ENCODE data around the gene SARDH. TPM values are rescaled to one million over a fixed set of nuclear protein-coding genes. Genes with fewer than 3 reads are reported as not detected.

The SARDH gene
- total RNA-seq, 2 experiments from 2014 or later = 5.5 to 5.6 TPM

GRCh38 chr9:133737071-133737773 lies 930 bp downstream of the SARDH start:
- Mint-ChIP-seq H3K4me3 (no peak overlapping the region), H3K27ac (no peak overlapping the region), H3K27me3 (no peaks in the 10 kb centered on the region), H3K9me3 (no peaks in the 10 kb centered on the region), H3K36me3 (ENCODE audit: low read depth) (no peaks in the 10 kb centered on the region), H3K4me1 (ENCODE audit: low read depth) (peaks cover 11% of the 10 kb centered on the region)
- POLR2A ChIA-PET = no interaction called here
- no peak for ATAC-seq
- TF ChIP-seq CTCF (IDR thresholded peaks at IDR 0.05) = no peak
- no peak for DNase-seq
- CTCF ChIA-PET = interaction anchor here (1.6 to 1.8 kb wide), 2 partner anchors 10 to 54 kb away, joined by 5 read pairs; no protein-coding TSS in a partner anchor
- intact Hi-C loops (cut with micrococcal nuclease) = no loop called here

- H3K4me1 Mint-ChIP-seq (ENCODE audit: low read depth) = peaks cover 11% of the 10 kb centered on the region
- no peak for TF ChIP-seq CTCF (IDR thresholded peaks at IDR 0.05)
- CTCF ChIA-PET = interaction anchor here (1.7 kb wide), 1 partner anchor 143 kb away, joined by 3 read pairs; no protein-coding TSS in a partner anchor
- no peaks in the 10 kb centered on the region for H3K36me3 Mint-ChIP-seq (ENCODE audit: low read depth)
- DNase-seq (no peak), ATAC-seq (no peak)
- intact Hi-C loops (cut with micrococcal nuclease) = no loop called here
- H3K27me3 Mint-ChIP-seq = no peaks in the 10 kb centered on the region
- no peak overlapping the region for H3K27ac Mint-ChIP-seq
- POLR2A ChIA-PET = no interaction called here
- H3K4me3 Mint-ChIP-seq = no peak overlapping the region
- H3K9me3 Mint-ChIP-seq = no peaks in the 10 kb centered on the region
These were observed 2.2 kb downstream of the SARDH start for GRCh38 chr9:133735931-133736330.

GRCh38 chr9:133735415-133735775 lies 2.8 kb downstream of the SARDH start:
- peaks cover 11% of the 10 kb centered on the region for H3K4me1 Mint-ChIP-seq (ENCODE audit: low read depth)
- ChIA-PET POLR2A (no interaction called here), CTCF (interaction anchor here (1.7 to 2.3 kb wide), 2 partner anchors 7 to 143 kb away, joined by 3 to 10 read pairs; no protein-coding TSS in a partner anchor)
- no peak overlapping the region for H3K27ac Mint-ChIP-seq
- no peak for DNase-seq
- no peaks in the 10 kb centered on the region for H3K36me3 Mint-ChIP-seq (ENCODE audit: low read depth)
- no peaks in the 10 kb centered on the region for H3K27me3 Mint-ChIP-seq
- H3K9me3 Mint-ChIP-seq = no peaks in the 10 kb centered on the region
- TF ChIP-seq CTCF (IDR thresholded peaks at IDR 0.05) = no peak
- intact Hi-C loops (cut with micrococcal nuclease) = no loop called here
- ATAC-seq = no peak
- no peak overlapping the region for H3K4me3 Mint-ChIP-seq

- intact Hi-C loops (cut with micrococcal nuclease) = no loop called here
- no peak for ATAC-seq
- H3K4me3 Mint-ChIP-seq = no peak overlapping the region
- peaks cover 11% of the 10 kb centered on the region for H3K4me1 Mint-ChIP-seq (ENCODE audit: low read depth)
- TF ChIP-seq CTCF (IDR thresholded peaks at IDR 0.05) = no peak
- no peaks in the 10 kb centered on the region for H3K36me3 Mint-ChIP-seq (ENCODE audit: low read depth)
- H3K27ac Mint-ChIP-seq = no peak overlapping the region
- ChIA-PET POLR2A (no interaction called here), CTCF (interaction anchor here (1.0 to 2.3 kb wide), 3 partner anchors 8 to 142 kb away, joined by 3 to 10 read pairs (median 3); no protein-coding TSS in a partner anchor)
- no peak for DNase-seq
- no peaks in the 10 kb centered on the region for H3K27me3 Mint-ChIP-seq
- no peaks in the 10 kb centered on the region for H3K9me3 Mint-ChIP-seq
These were observed 3.4 kb downstream of the SARDH start for GRCh38 chr9:133734590-133735414.

Data from activated CD8-positive, alpha-beta T cell treated with anti-CD3 and anti-CD28 coated beads for 36 hours (primary cell).